Activated CD8-positive, alpha-beta T cell treated with anti-CD3 and anti-CD28 coated beads, Interleukin-2, amount 10 ng/mL, durations not matched to agents 7 days and 5 days (primary cell): ENCODE results near the gene RNPC3. TPM values are rescaled to one million over a fixed set of nuclear protein-coding genes. Genes with fewer than 3 reads are reported as not detected.

Source experiments
- ATAC-seq: fragments of 150-1000 bp; cut with Tn5 transposase; one replicate; pipeline ENCODE4 v1.10.0; 2021; ENCODE audit warnings: moderate library complexity
- CTCF ChIA-PET: fragments of 350-600 bp; sonication (Branson Sonifier 250); formaldehyde crosslinking; loops from one replicate; lab custom pipeline; 2021; ENCODE audit warnings: antibody characterized with exemption; lab: Charles Lee
- POLR2A ChIA-PET: fragments of 350-600 bp; sonication (Branson Sonifier 250); formaldehyde crosslinking; loops from one replicate; lab custom pipeline; 2021; ENCODE audit warnings: antibody characterized with exemption; lab: Charles Lee
- DNase-seq: peaks from one replicate; pipeline ENCODE4 v3.0.0-alpha.2; 2020
- H3K27ac Mint-ChIP-seq: one replicate; pipeline ENCODE4 v1.8.0; 2021; ENCODE audit warnings: mild to moderate bottlenecking, mixed read lengths
- H3K27me3 Mint-ChIP-seq: one replicate; pipeline ENCODE4 v1.8.0; 2021; ENCODE audit warnings: low read depth, mixed read lengths
- H3K36me3 Mint-ChIP-seq: one replicate; pipeline ENCODE4 v1.8.0; 2021; ENCODE audit warnings: low read depth, mixed read lengths
- H3K4me1 Mint-ChIP-seq: one replicate; pipeline ENCODE4 v1.8.0; 2021; ENCODE audit warnings: low read depth, mixed read lengths
- H3K4me3 Mint-ChIP-seq: one replicate; pipeline ENCODE4 v1.8.0; 2021; ENCODE audit warnings: mild to moderate bottlenecking, mixed read lengths
- H3K9me3 Mint-ChIP-seq: one replicate; pipeline ENCODE4 v1.8.0; 2022; ENCODE audit warnings: mixed read lengths; ENCODE audit not compliant: insufficient read depth
- total RNA-seq, 2 experiments: library from RNA; stranded (reverse); gene quantifications; one replicate each; pipeline ENCODE4 v1.2.3, GENCODE V29; 2021

Gene RNPC3
- total RNA-seq, 2 experiments from 2014 or later: 20.6 to 22.2 TPM

DNA sequence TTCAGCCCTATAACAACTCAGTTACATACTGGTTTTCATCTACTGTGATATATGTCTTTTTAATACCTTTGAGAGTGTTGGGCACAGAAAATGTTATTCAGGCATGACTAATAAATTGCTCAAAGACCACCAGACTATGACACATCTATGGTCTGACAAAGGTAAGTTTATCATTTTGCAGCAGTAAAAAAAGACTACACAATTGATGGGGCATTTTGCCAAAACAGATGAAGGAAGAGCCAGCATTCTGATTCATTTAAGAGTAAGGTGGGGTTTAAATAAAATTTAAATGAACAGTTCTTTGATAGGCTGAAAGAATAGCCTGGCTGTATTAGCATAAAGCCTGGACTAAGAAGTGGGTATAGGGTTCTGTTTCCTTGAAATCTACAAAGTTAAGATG is 8.8 kb upstream of the RNPC3 start:
- no peak overlapping the region for H3K4me3 Mint-ChIP-seq
- H3K9me3 Mint-ChIP-seq: no peaks in the 10 kb centered on the region
- H3K27me3 Mint-ChIP-seq: no peaks in the 10 kb centered on the region
- ATAC-seq: no peak
- no peak overlapping the region for H3K27ac Mint-ChIP-seq
- ChIA-PET POLR2A (interaction anchor here (1.3 kb wide), 1 partner anchor 9 kb away, joined by 4 read pairs; the partner anchor contains the start of gene RNPC3), CTCF (interaction anchor here (0.9 kb wide), 1 partner anchor 9 kb away, joined by 4 read pairs; the partner anchor contains the start of gene RNPC3)
- peaks cover 3% of the 10 kb centered on the region for H3K36me3 Mint-ChIP-seq
- peaks cover 17% of the 10 kb centered on the region for H3K4me1 Mint-ChIP-seq
- DNase-seq: no peak

DNA sequence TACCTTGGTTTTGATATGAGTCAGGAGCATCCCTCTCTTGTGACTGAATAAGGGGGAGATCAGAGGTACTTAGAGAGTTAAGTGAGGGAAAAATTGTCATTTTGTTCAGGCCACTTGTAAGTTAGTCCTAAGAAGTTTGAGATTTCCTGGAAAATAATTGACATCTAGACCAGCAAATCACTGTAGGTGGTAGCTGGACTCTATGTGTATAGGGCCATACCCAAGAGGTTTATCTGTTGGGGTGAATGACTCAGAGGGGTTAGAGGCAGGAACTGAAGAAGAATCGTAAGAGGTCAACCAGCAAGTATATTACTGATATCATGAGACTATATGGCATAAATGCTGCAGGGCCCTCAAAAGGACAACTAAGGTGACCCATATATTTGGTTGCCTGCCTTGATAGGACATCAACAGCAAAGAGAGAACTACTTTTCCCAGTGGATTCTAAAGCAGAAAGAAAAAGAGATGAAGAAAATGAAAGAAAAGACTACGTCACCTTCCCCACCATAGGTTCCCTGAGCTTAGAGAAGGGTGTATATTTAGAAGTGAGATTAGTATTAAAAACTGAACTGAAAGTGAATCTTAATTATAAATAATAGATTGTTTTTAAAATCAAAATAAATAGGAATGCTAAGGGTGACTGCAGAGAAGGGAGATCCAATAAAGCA is 8.0 kb upstream of the RNPC3 start:
- peaks cover 17% of the 10 kb centered on the region for H3K4me1 Mint-ChIP-seq
- no peak overlapping the region for H3K27ac Mint-ChIP-seq
- no peaks in the 10 kb centered on the region for H3K27me3 Mint-ChIP-seq
- H3K9me3 Mint-ChIP-seq: no peaks in the 10 kb centered on the region
- H3K36me3 Mint-ChIP-seq: peaks cover 2% of the 10 kb centered on the region
- DNase-seq (no peak), ATAC-seq (peak; percentile 57)
- POLR2A ChIA-PET: interaction anchor here (1.3 kb wide), 1 partner anchor 9 kb away, joined by 4 read pairs; the partner anchor contains the start of gene RNPC3
- H3K4me3 Mint-ChIP-seq: peak overlapping the region; percentile 10
- CTCF ChIA-PET: interaction anchor here (0.9 kb wide), 1 partner anchor 8 kb away, joined by 4 read pairs; the partner anchor contains the start of gene RNPC3

- ChIA-PET CTCF (no interaction called here), POLR2A (no interaction called here)
- Mint-ChIP-seq H3K27ac (no peak overlapping the region), H3K27me3 (peaks cover 5% of the 10 kb centered on the region), H3K9me3 (no peaks in the 10 kb centered on the region), H3K4me3 (no peak overlapping the region), H3K36me3 (peaks cover 2% of the 10 kb centered on the region), H3K4me1 (peaks cover 13% of the 10 kb centered on the region)
- ATAC-seq (no peak), DNase-seq (no peak)
These were observed 4.7 kb upstream of the RNPC3 start for GRCh38 chr1:103520822-103521221.

DNA sequence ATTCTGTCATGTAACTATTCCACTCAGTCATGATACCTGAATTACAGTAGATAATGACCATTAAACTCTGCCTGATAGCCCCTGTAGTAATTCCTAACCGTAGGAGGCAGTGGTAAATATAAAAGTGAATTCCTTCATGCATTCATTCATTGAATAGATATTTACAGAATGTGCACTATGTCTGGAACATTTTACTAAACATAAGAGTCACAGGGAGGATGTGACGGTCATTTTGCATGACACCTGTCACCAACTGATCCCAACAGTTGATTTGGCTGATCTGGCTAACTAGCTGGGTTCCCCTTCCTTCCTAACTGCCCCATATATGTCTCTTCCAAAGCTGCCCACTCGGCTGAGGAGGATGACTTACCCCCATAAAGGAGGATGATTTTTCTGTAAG is 2.2 kb upstream of the RNPC3 start:
- DNase-seq (no peak), ATAC-seq (no peak)
- CTCF ChIA-PET: no interaction called here
- Mint-ChIP-seq H3K9me3 (no peaks in the 10 kb centered on the region), H3K27ac (no peak overlapping the region), H3K36me3 (peaks cover 14% of the 10 kb centered on the region), H3K4me3 (no peak overlapping the region), H3K4me1 (peaks cover 17% of the 10 kb centered on the region), H3K27me3 (peaks cover 5% of the 10 kb centered on the region)
- POLR2A ChIA-PET: no interaction called here

DNA sequence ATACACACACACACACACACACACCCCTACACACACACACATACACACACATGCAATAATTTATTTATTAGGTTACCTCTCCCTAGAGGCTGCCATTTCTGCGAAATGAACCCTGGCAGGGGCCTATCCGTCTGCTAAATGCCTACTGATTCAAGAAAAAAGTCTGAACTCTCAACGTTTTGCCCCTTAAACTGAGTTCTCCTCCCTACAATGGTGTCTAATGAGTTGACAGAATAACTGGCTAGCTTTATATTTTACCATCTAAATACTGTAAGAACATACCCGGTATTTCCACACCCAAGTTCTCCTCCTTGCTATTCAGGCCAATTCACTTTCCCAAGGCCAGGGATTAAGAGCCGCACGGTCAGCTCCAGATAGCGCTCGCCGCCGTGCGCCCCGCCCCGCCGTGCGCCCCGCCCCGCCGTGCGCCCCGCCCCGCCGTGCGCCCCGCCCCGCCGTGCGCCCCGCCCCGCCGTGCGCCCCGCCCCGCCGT is 339 bp upstream of the RNPC3 start:
- H3K27me3 Mint-ChIP-seq: peaks cover 5% of the 10 kb centered on the region
- peaks cover 26% of the 10 kb centered on the region for H3K4me1 Mint-ChIP-seq
- ATAC-seq: peak; percentile 70
- H3K9me3 Mint-ChIP-seq: no peaks in the 10 kb centered on the region
- ChIA-PET POLR2A (interaction anchor here (0.7 to 1.0 kb wide), 2 partner anchors 10 to 14 kb away, joined by 3 to 4 read pairs; no protein-coding TSS in a partner anchor), CTCF (interaction anchor here (2.1 kb wide), 1 partner anchor 11 kb away, joined by 11 read pairs; no protein-coding TSS in a partner anchor)
- H3K36me3 Mint-ChIP-seq: peaks cover 27% of the 10 kb centered on the region
- H3K4me3 Mint-ChIP-seq: peak overlapping the region; percentile 79
- no peak for DNase-seq
- peak overlapping the region; percentile 79 for H3K27ac Mint-ChIP-seq

DNA sequence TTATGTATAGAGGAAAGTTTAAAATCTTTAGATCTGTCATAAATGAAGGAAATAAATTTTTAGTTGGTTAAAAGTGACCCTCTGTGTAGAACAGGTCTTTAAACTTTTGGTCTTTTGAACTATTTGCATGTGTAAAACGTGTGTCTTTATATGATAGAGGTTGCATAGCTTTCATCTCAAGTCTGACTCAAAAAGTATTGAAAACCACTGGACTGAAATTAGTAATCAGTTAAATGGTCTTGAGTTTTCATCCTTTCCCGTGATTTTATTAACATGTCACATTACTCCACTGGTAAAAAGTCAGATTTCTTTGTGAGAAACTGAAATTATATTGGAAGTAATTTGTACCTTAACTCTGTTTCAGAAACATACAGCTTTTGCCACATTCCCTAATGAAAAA is 1.8 kb downstream of the RNPC3 start:
- H3K27me3 Mint-ChIP-seq: peaks cover 5% of the 10 kb centered on the region
- H3K4me3 Mint-ChIP-seq: peak overlapping the region; percentile 71
- H3K36me3 Mint-ChIP-seq: peaks cover 47% of the 10 kb centered on the region
- H3K4me1 Mint-ChIP-seq: peaks cover 42% of the 10 kb centered on the region
- ChIA-PET CTCF (no interaction called here), POLR2A (no interaction called here)
- DNase-seq: no peak
- no peaks in the 10 kb centered on the region for H3K9me3 Mint-ChIP-seq
- no peak for ATAC-seq
- H3K27ac Mint-ChIP-seq: no peak overlapping the region

DNA sequence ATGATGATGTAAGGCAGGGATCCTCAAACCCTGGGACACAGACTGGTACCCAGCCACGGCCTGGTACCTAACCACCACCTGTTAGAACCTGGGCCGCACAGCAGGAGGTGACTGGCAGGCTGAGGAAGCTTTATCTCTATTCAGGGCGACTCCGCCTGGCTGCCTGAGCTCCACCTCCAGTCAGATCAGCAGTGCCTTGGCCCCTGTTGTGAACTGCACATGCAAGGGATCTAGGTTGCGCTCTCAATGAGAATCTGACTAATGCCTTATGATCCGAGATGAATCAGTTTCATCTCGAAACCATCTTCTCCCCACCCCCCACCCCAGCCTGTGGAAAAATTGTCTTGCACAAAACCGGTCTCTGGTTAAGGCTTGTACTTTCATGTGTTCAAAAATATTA is 4.2 kb downstream of the RNPC3 start:
- peaks cover 56% of the 10 kb centered on the region for H3K36me3 Mint-ChIP-seq
- DNase-seq: no peak

GRCh38 chr1:103538226-103538625 is 12.7 kb downstream of the RNPC3 start:
- Mint-ChIP-seq H3K36me3 (peaks cover 42% of the 10 kb centered on the region), H3K4me3 (no peak overlapping the region), H3K27me3 (no peaks in the 10 kb centered on the region), H3K4me1 (peaks cover 2% of the 10 kb centered on the region), H3K27ac (no peak overlapping the region), H3K9me3 (no peaks in the 10 kb centered on the region)
- CTCF ChIA-PET: no interaction called here
- no peak for ATAC-seq
- POLR2A ChIA-PET: no interaction called here
- DNase-seq: no peak

More for the DNA sequence above, 4.2 kb downstream of the RNPC3 start:
- ChIA-PET CTCF (no interaction called here), POLR2A (no interaction called here)
- Mint-ChIP-seq H3K4me3 (no peak overlapping the region), H3K27ac (no peak overlapping the region), H3K9me3 (no peaks in the 10 kb centered on the region), H3K27me3 (no peaks in the 10 kb centered on the region), H3K4me1 (peaks cover 46% of the 10 kb centered on the region)
- no peak for ATAC-seq

DNA sequence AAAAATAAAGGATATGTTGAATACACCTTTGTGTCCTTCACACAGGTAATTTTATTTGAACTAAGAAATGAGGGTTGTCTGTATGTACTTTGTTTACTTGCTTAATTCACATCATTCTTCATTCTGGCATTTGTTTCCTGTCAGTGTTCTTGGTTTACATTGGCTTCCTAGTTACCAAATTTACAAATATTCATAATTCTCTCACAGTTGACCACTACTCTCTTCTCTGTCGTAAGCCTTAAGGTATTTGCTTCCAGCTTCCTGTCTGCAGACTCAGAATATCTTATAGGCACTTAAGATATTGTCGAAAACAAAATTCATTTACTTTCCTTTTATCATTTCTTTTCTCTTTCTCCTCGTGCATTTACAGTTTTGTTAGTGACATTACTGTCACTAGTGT is 15.9 kb downstream of the RNPC3 start:
- DNase-seq (no peak), ATAC-seq (no peak)
- Mint-ChIP-seq H3K36me3 (peaks cover 45% of the 10 kb centered on the region), H3K4me3 (no peak overlapping the region), H3K27me3 (no peaks in the 10 kb centered on the region), H3K9me3 (no peaks in the 10 kb centered on the region), H3K27ac (no peak overlapping the region), H3K4me1 (no peaks in the 10 kb centered on the region)
- ChIA-PET CTCF (no interaction called here), POLR2A (no interaction called here)

GRCh38 chr1:103546496-103546895 is 21.0 kb downstream of the RNPC3 start:
- no peaks in the 10 kb centered on the region for H3K9me3 Mint-ChIP-seq
- ATAC-seq (no peak), DNase-seq (no peak)
- H3K27ac Mint-ChIP-seq: no peak overlapping the region
- peaks cover 47% of the 10 kb centered on the region for H3K36me3 Mint-ChIP-seq
- no peak overlapping the region for H3K4me3 Mint-ChIP-seq
- no peaks in the 10 kb centered on the region for H3K27me3 Mint-ChIP-seq
- ChIA-PET POLR2A (no interaction called here), CTCF (no interaction called here)
- no peaks in the 10 kb centered on the region for H3K4me1 Mint-ChIP-seq

- Mint-ChIP-seq H3K27me3 (no peaks in the 10 kb centered on the region), H3K9me3 (no peaks in the 10 kb centered on the region), H3K36me3 (peaks cover 48% of the 10 kb centered on the region), H3K4me3 (no peak overlapping the region), H3K4me1 (no peaks in the 10 kb centered on the region), H3K27ac (no peak overlapping the region)
- no peak for DNase-seq
- ChIA-PET POLR2A (no interaction called here), CTCF (no interaction called here)
- no peak for ATAC-seq
These were observed 22.3 kb downstream of the RNPC3 start for GRCh38 chr1:103547840-103548239.

DNA sequence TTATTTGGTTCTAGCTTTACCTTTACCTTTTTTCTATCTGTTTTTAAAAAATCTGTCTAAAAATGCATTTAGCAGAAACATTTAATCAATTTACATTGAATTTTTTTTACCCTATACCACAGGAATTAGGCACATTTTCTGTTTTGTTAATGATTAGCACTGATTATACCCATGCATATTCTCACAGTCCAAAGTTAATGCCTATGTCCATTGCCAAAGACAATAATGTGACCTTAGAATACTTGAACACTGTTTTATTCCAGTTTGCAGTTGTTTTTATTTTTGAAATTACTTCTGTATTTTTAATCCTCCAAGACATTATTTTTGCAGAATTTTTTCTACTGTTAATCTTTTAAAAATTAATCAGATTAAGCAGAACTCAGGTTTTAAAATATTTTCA is 34.9 kb downstream of the RNPC3 start:
- ATAC-seq (no peak), DNase-seq (no peak)
- Mint-ChIP-seq H3K27me3 (no peaks in the 10 kb centered on the region), H3K27ac (no peak overlapping the region), H3K4me3 (no peak overlapping the region), H3K4me1 (peaks cover 3% of the 10 kb centered on the region), H3K9me3 (no peaks in the 10 kb centered on the region), H3K36me3 (peaks cover 11% of the 10 kb centered on the region)
- ChIA-PET POLR2A (no interaction called here), CTCF (no interaction called here)
